ENCODE measurements around the gene PPIE.
"Not testable (repeated sequence)": the region's sequence is repeated elsewhere in the genome, so short reads cannot be mapped to it uniquely, and the experiment has no call there.

GRCh38 chr1:39763619-39764374 lies 25.1 kb downstream of the PPIE start:
- not testable (repeated sequence) for TF ChIP-seq ZFP3, RARB, ISL1, CSRNP3, ZNF8, ZFP30 (CRISPR knock-in tag; IDR thresholded peaks at IDR 0.05)
